Measurements from ENCODE around the gene KDM1B.
"Not testable (repeated sequence)": the region's sequence is repeated elsewhere in the genome, so short reads cannot be mapped to it uniquely, and the experiment has no call there.

The KDM1B gene

DNA sequence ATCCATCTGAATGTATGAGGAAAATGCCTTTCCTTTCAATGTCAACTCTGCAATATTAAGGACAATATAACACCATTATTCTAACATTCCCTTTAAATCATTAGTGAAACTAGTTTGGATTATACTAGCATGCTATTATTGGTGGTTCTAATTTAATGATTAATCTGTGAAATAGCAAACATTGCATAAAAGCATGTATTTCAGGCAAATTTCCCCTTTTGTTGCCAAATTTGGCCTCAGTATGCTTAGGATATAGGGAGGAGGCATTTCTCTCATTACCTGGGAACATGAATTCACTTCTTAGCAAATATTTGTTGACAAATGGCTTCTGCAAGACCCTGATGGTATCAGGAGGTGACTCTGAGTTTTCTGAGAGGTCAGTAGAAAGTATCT lies 1.9 kb upstream of the KDM1B start:
- no peak for DNase-seq

GRCh38 chr6:18154507-18155149 lies 594 bp upstream of the KDM1B start, which contains the start of gene TPMT:
Gene TPMT (minus strand): TSS chr6:18155077. CDS start chr6:18149127, 5,950 bp downstream.
- no peak for DNase-seq

- DNase-seq, result peak; percentile 36
Measured at GRCh38 chr6:18155864-18156421, 721 bp downstream of the KDM1B start.

DNA sequence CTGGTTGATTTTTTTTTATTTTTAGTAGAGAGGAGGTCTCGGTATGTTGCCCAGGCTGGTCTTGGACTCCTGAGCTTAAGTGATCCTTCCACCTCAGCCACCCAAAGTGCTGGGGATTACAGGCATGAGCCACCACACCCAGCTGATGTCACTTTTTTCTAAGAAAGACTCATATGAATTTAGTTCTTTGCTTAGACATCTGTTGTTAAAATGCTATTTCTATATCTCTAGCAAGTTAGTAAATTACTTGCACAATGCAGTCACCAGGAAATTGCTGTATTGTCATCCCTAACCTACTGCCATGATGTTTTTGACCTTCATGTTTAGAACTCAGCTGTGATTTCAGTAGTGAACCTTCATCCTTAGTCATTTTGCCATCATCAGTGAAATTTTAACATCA lies 5.7 kb downstream of the KDM1B start:
- DNase-seq, result no peak

DNA sequence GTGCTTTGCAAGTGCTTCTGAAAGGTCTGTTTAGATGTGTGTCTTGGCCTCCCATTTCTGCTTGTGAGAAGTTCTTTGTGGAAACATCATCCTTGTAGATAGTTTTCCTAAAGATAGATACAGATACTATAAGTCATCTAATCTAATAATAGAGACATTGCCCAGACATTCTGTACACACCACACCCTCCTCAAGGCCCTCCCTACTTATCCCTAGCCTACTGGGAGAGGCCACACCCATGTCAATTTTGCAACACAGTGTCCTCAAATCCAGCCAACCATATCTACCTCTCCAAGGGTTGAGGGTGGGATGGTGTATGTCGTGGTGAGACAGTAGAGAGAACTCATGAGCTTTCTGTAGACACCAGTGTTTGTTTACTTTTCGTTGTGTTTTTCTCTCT lies 6.2 kb downstream of the KDM1B start:
- no peak for DNase-seq

- no peak for DNase-seq
Measured at GRCh38 chr6:18162401-18162800, 7.2 kb downstream of the KDM1B start.

- no peak for DNase-seq
Measured at GRCh38 chr6:18165751-18166150, 10.5 kb downstream of the KDM1B start.

- DNase-seq, result no peak
Measured at GRCh38 chr6:18166312-18167036, 11.3 kb downstream of the KDM1B start.

- DNase-seq, result no peak
Measured at GRCh38 chr6:18168264-18168663, 13.0 kb downstream of the KDM1B start.

DNA sequence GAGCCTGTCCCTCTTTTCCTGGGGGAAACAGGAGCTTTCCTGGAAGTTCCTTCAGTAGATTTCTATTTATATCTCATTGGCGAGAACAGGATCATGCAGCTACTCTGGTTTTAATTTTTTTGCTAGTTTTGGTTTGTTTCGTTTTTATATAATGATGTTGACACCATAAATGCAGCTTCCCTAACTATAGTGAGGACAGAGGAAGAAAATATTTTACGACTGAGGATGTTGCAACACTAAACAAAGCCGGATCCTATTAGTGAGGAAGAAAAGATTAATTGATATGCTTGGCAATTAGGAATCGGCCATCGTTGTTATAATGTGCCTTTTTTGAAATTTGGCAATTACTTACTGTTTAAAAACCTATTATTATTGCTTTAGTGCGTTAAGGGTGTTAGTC lies 16.6 kb downstream of the KDM1B start:
- DNase-seq, result no peak

GRCh38 chr6:18176198-18176597 lies 21.0 kb downstream of the KDM1B start:
- not testable (repeated sequence) for DNase-seq

- no peak for DNase-seq
Measured at GRCh38 chr6:18177286-18177965, 22.2 kb downstream of the KDM1B start.

DNA sequence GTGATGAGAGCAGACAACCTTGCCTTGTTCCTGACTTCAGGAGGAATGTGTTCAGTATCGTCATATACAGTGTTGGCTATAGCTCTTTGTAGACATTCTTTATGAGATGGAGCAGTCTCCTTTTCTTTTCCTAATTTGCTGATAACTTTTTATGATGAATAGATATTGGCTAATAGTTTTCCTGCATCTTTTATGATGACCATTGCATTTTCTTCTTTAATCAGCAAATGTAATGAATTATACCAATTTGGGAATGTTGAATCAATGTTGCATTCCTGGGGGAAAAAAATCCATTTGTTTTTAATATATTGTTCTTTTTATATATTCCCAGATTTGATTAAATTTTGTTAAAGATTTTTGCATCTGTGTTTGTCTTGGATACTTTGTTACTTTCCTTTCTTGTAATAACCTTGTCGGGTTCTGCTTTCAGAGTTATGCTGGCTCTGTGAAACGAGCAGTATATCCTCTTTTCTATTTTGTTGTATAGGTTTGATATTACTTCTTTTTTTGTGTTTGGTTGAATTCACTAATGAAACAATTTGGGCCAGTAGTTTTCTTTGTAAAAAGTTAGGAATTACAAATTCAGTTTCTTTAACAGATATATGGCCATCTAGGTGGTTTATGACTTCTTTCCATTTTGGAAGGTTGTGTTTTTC lies 23.9 kb downstream of the KDM1B start:
- no peak for DNase-seq

- DNase-seq, result no peak
Measured at GRCh38 chr6:18179770-18180356, 24.6 kb downstream of the KDM1B start.

- DNase-seq, result no peak
Measured at GRCh38 chr6:18182568-18182967, 27.3 kb downstream of the KDM1B start.

DNA sequence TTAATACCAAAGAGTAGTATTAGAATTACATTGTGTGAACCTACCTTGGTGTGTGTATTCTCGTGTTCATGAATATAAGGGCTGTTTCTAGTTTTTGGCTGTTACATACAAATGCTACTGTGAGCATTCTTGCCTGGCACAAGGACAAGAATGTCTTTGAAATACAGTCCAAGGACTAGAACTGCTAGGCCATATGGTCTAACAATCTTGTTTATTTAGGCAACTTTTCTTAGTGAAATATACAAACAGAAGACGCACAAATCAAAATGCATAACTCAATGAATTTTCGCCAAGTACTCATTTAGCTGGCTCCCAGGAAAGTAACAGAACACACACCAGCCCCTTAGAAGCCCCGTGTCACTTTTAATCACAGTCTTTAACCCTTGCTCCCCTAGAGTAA lies 28.5 kb downstream of the KDM1B start:
- no peak for DNase-seq

DNA sequence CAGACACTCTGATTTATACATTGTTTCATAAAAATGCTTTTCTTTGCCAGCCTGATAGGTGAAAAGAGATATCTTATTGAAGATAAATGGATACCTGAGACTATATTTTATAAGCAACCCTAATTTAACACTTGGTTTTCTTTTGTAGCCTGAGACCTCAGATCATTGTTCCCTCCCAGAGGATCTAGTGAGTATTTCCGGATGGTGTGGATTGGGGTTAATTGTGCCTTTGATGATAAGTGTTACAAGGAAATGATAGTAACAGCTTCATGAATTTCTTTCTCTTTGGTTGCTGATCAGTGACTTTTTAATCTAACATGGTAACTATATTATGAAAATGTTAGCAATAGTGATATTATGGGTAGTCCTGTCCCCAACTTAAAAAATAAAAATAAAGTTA lies 30.4 kb downstream of the KDM1B start:
- DNase-seq, result no peak

GRCh38 chr6:18186033-18186432 lies 30.8 kb downstream of the KDM1B start:
- DNase-seq, result no peak

DNA sequence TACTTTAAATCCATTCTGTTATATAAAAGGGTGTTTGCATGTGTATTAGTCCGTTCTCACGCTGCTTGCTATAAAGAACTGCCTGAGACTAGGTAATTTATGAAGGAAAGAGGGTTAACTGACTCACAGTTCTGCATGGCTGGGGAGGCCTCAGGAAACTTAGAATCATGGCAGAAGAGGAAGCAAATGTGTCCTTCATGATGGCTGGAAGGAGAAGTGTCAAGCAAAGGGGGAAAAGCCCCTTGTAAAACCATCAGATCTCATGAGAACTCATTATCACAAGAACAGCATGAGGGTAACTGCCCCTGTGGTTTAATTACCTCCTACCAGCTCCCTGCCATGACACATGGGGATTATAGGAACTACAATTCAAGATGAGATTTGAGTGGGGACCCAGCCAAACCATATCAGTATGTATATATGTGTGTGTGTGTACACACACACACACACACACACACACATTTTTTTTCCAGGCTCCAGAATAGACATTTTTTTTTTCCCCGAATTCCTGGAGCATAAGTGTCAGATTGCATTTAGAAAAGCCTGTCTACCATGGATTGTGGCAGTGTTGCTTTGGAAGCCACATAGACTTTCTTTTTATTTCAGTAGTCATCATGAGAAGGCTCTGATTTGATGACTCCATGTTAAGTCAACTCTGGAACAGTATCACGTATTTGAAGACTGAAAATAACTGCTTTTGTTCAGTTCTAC lies 31.5 kb downstream of the KDM1B start:
- DNase-seq, result no peak

DNA sequence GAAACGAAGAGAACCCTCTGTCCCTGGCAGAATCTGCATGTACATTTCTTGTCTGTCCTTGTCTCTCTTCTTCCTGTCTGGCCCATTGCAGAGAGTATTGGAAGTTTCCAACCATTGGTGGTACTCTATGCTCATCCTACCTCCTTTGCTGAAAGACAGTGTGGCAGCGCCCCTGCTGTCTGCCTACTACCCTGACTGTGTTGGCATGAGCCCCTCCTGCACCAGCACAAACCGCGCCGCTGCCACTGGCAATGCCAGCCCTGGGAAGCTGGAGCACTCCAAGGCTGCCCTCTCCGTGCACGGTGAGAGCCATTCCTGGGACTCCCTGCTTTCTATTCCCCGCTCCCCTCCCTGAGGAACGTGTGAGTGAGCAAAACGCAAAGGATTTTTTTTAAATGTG lies 32.5 kb downstream of the KDM1B start:
- DNase-seq, result no peak

- no peak for DNase-seq
Measured at GRCh38 chr6:18189196-18189595, 34.0 kb downstream of the KDM1B start.

GRCh38 chr6:18192026-18192425 lies 36.8 kb downstream of the KDM1B start:
- no peak for DNase-seq
